Measurements from ENCODE around the gene FAM3D. TPM values are rescaled to one million over a fixed set of nuclear protein-coding genes. Genes with fewer than 3 reads are reported as not detected.

FAM3D gene, protein sequence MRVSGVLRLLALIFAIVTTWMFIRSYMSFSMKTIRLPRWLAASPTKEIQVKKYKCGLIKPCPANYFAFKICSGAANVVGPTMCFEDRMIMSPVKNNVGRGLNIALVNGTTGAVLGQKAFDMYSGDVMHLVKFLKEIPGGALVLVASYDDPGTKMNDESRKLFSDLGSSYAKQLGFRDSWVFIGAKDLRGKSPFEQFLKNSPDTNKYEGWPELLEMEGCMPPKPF
- not detected in 2 replicates for total RNA-seq (ENCODE audit: low replicate concordance)

DNA sequence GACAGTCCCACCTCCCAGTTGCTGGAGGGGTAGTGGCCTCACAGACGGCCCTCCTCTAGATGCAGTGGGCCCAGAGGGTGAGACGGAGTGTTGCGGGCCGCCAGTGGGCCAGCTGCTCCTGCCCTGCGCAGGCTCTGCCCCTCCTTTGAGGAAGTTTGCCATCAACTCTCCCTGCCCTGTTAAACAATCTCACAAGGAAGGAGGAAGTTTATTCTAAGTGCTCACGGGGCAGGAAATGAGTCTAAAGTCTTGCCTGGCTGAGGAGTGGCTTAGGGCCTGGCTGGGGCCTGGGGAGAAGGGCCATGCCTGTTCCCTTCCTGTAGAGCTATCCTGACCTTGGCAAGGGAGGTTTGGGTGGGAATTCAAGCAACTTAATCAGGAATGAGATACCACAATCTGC, at the start of gene FAM3D:
Gene FAM3D (minus strand): TSS at position 92 of the 400 bp plus-strand sequence. CDS start 11,211 bp downstream, outside the sequence.

Other genes starting within 250 kb of the FAM3D start
- 54.1 and 87.4 TPM in 2 replicates for gene PDHB, start 232.9 kb downstream of the FAM3D start, total RNA-seq (ENCODE audit: low replicate concordance)
- 5.7 and 6.1 TPM in 2 replicates for gene KCTD6, start 174.7 kb downstream of the FAM3D start, total RNA-seq (ENCODE audit: low replicate concordance)
- gene ACOX2, start 129.6 kb downstream of the FAM3D start, total RNA-seq (ENCODE audit: low replicate concordance), result 17.2 and 23.4 TPM in 2 replicates
- under 0.01 and 0.30 TPM in 2 replicates for gene FAM107A, start 89.4 kb downstream of the FAM3D start, total RNA-seq (ENCODE audit: low replicate concordance)